ENCODE results near the gene ACSL6.

GRCh38 chr5:132017316-132017715, 5.9 kb upstream of the ACSL6 start:
- TF ChIP-seq CTCF (IDR thresholded peaks at IDR 0.05), result no peak
- no peak for TF ChIP-seq POLR2A (IDR thresholded peaks at IDR 0.05)

Data from esophagus squamous epithelium (tissue), 4 donors.